Neural cell (in vitro differentiated cells): ENCODE data around the gene BET1.
A peak's percentile ranks its signal among the peaks of the same experiment; 100 is the strongest.

Experiments used
- CTCF ChIP-seq: fragments of 450-650 bp; IDR thresholded peaks from 2 replicates; pipeline ENCODE4 v1.5.1; 2014; ENCODE audit warnings: antibody characterized with exemption, mild to moderate bottlenecking, moderate library complexity; ENCODE audit not compliant: poor library complexity, severe bottlenecking
- EP300 ChIP-seq: fragments of 450-650 bp; conservative IDR thresholded peaks from 2 replicates; pipeline ENCODE4 v1.6.1; 2014; ENCODE audit warnings: antibody characterized with exemption, mild to moderate bottlenecking, moderate library complexity; ENCODE audit not compliant: poor library complexity, severe bottlenecking
- EZH2 ChIP-seq: fragments of 200-600, 300-800 bp; shearing (Covaris generic), sonication (generic); IDR thresholded peaks from 2 replicates; pipeline ENCODE4 v1.6.1; 2014; ENCODE audit warnings: antibody characterized with exemption, low read length, borderline replicate concordance, mild to moderate bottlenecking; ENCODE audit not compliant: insufficient read depth, poor library complexity, severe bottlenecking
- MXI1 ChIP-seq: fragments of 450-650 bp; conservative IDR thresholded peaks from 2 replicates; pipeline ENCODE4 v1.6.1; 2014; ENCODE audit warnings: antibody characterized with exemption, mild to moderate bottlenecking; ENCODE audit not compliant: poor library complexity, severe bottlenecking
- POLR2AphosphoS5 ChIP-seq: IDR thresholded peaks from 2 replicates; pipeline ENCODE4 v1.6.1; 2012
- RAD21 ChIP-seq: fragments of 450-650 bp; conservative IDR thresholded peaks from 2 replicates; pipeline ENCODE4 v1.6.1; 2014; ENCODE audit warnings: antibody characterized with exemption, mild to moderate bottlenecking, moderate library complexity
- REST ChIP-seq: IDR thresholded peaks from 2 replicates; pipeline ENCODE4 v1.6.1; 2012; ENCODE audit warnings: borderline replicate concordance
- SMC3 ChIP-seq: fragments of 450-650 bp; conservative IDR thresholded peaks from 2 replicates; pipeline ENCODE4 v1.6.1; 2014; ENCODE audit warnings: antibody characterized with exemption, mild to moderate bottlenecking, moderate library complexity; ENCODE audit not compliant: poor library complexity
- TAF1 ChIP-seq: IDR thresholded peaks from 2 replicates; pipeline ENCODE4 v1.6.1; 2012; ENCODE audit warnings: low read depth

DNA sequence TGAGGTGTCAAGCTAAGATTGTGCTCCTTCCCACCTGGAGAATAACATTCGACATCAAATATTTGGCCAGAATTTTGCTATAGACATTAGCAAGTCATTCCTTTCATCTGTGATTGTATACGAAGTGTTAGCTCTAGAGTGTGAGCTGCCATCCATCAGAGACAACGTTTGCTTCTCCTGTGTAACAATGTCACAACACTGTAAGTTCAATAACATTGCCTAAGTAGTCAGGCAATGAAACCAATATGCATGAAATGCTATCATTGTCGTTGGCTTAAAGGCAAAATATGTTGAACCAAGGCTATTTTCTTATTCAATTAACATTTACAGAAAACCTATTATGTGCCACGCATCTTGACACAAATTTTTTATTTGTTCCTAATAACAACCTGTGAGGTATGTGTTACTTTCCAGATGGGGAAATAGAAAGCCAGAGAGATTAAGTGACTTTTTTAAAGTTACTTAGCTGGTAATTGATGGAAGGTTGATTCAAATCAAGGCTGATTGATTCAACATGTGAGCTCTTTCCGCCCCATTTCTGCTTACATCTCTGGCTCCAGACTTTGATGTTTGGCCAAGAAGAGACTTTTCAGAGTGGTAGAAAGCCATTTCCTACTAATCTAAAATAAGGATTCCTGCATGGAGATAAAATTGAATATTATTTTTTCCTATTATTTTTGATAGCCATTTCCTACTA is 32.0 kb downstream of the BET1 start:
- peak; percentile 54 for TF ChIP-seq EP300
- no peak for TF ChIP-seq CTCF
- no peak for TF ChIP-seq REST
- TF ChIP-seq TAF1, result no peak
- TF ChIP-seq RAD21, result no peak
- no peak for TF ChIP-seq EZH2
- peak; percentile 74 for TF ChIP-seq POLR2AphosphoS5
- no peak for TF ChIP-seq MXI1
- no peak for TF ChIP-seq SMC3
